Ramos (cell line): ENCODE measurements around the gene AFAP1.

ENCODE experiments used
- in situ Hi-C: fragments of 300-500 bp; cut with MboI; formaldehyde crosslinking; loops from one replicate; pipeline ENCODE4 v1.14.3; 2022; ENCODE audit warnings: low sequenced_read_pairs; ENCODE audit not compliant: unreplicated experiment

Gene AFAP1

GRCh38 chr4:7714738-7715137, 224.9 kb downstream of the AFAP1 start:
- in situ Hi-C loops = no loop called here

- in situ Hi-C loops = no loop called here
These were observed 225.5 kb downstream of the AFAP1 start for GRCh38 chr4:7714176-7714575.

GRCh38 chr4:7713757-7714156, 225.9 kb downstream of the AFAP1 start:
- in situ Hi-C loops = no loop called here

GRCh38 chr4:7712021-7712671, 227.5 kb downstream of the AFAP1 start:
- in situ Hi-C loops = no loop called here

GRCh38 chr4:7711307-7711963, 228.2 kb downstream of the AFAP1 start:
- in situ Hi-C loops = no loop called here

- in situ Hi-C loops = no loop called here
These were observed 228.9 kb downstream of the AFAP1 start for GRCh38 chr4:7710576-7711306.

- in situ Hi-C loops = no loop called here
These were observed 229.5 kb downstream of the AFAP1 start for GRCh38 chr4:7710126-7710525.

- in situ Hi-C loops = no loop called here
These were observed 230.2 kb downstream of the AFAP1 start for GRCh38 chr4:7709431-7709830.

GRCh38 chr4:7708981-7709380, 230.7 kb downstream of the AFAP1 start:
- in situ Hi-C loops = no loop called here
